ENCODE measurements around the gene TEK.

DNA sequence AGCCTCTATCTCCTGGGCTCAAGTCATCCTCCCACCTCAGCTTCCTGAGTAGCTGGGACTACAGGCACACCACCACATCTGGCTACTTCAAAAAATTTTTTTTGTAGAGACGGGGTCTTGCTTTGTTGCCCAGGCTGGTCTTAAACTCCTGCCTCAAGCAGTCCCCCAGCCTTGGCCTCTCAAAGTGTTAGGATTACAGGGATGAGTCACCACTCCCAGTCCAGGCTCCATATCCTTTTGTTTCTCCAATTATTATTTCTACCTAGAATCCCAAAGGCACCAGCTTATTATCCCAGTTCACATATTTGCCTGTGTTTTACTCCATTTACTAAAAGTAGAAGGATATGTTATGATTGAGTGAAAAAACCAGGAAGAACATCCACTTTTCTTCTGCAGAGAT is 84.9 kb downstream of the TEK start:
- TF ChIP-seq, protein P1, sequence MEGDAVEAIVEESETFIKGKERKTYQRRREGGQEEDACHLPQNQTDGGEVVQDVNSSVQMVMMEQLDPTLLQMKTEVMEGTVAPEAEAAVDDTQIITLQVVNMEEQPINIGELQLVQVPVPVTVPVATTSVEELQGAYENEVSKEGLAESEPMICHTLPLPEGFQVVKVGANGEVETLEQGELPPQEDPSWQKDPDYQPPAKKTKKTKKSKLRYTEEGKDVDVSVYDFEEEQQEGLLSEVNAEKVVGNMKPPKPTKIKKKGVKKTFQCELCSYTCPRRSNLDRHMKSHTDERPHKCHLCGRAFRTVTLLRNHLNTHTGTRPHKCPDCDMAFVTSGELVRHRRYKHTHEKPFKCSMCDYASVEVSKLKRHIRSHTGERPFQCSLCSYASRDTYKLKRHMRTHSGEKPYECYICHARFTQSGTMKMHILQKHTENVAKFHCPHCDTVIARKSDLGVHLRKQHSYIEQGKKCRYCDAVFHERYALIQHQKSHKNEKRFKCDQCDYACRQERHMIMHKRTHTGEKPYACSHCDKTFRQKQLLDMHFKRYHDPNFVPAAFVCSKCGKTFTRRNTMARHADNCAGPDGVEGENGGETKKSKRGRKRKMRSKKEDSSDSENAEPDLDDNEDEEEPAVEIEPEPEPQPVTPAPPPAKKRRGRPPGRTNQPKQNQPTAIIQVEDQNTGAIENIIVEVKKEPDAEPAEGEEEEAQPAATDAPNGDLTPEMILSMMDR (IDR thresholded peaks at IDR 0.05), result no peak
- TF ChIP-seq POLR2A (IDR thresholded peaks at IDR 0.05), result no peak
